Erythroblast (primary cell): ENCODE data around the gene SCYGR7.
"Not testable (repeated sequence)": the region's sequence is repeated elsewhere in the genome, so short reads cannot be mapped to it uniquely, and the experiment has no call there.

ENCODE experiments used
- GATA1 ChIP-seq: IDR thresholded peaks from 2 replicates; pipeline ENCODE4 v1.6.1; 2011; ENCODE audit warnings: low read depth, mild to moderate bottlenecking, control low read depth, low read length, moderate library complexity
- POLR2A ChIP-seq: IDR thresholded peaks from 2 replicates; pipeline ENCODE4 v1.6.1; 2011; ENCODE audit warnings: mild to moderate bottlenecking, low read length

DNA sequence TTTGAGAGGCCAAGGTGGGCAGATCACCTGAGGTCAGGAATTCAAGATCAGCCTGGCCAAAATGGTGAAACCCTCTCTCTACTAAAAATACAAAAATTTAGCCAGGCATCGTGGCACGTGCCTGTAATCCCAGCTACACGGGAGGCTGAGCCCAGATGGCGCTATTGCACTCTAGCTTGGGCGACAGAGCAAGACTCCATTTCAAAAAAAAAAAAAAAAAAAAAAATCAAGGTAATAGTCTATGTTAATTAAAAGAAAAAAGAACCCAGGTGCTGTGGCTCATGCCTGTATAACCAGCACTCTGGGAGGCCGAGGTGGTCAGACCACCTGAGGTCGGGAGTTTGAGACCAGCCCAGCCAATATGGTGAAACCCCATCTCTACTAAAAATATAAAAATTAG, 12.6 kb downstream of the SCYGR7 start:
- not testable (repeated sequence) for TF ChIP-seq POLR2A, GATA1
